Upper lobe of left lung (tissue), 4 donors: ENCODE results near the gene KRT24.

Source experiments
- EP300 ChIP-seq, 4 donors: sonication (generic); formaldehyde crosslinking; IDR thresholded peaks; one replicate each; pipeline ENCODE4 v1.5.1; 2017; ENCODE audit warnings: antibody characterized with exemption in 4 of 4, control low read depth in 2 of 4
- POLR2A ChIP-seq, 4 donors: fragments of 450-650 bp; IDR thresholded peaks; one replicate each; pipeline ENCODE4 v1.5.1; 2016 to 2017; ENCODE audit warnings: antibody characterized with exemption in 4 of 4, mild to moderate bottlenecking in 2 of 4
- POLR2AphosphoS5 ChIP-seq, 2 donors: sonication (generic); formaldehyde crosslinking; IDR thresholded peaks; one replicate each; pipeline ENCODE4 v1.5.1; 2017; ENCODE audit warnings: antibody characterized with exemption in 2 of 2
- TF ChIP-seq, protein P1 (sequence below), 6 experiments: fragments of 450-650 bp in 4 of 6; fragments of 200-600 bp in 2 of 6; sonication (generic) in 2 of 6; IDR thresholded peaks; one replicate each; pipeline ENCODE4 v1.5.1; 2016 to 2019; ENCODE audit warnings: antibody characterized with exemption in 6 of 6

GRCh38 chr17:40666331-40666730 is 37.2 kb downstream of the KRT24 start:
- TF ChIP-seq, protein P1, sequence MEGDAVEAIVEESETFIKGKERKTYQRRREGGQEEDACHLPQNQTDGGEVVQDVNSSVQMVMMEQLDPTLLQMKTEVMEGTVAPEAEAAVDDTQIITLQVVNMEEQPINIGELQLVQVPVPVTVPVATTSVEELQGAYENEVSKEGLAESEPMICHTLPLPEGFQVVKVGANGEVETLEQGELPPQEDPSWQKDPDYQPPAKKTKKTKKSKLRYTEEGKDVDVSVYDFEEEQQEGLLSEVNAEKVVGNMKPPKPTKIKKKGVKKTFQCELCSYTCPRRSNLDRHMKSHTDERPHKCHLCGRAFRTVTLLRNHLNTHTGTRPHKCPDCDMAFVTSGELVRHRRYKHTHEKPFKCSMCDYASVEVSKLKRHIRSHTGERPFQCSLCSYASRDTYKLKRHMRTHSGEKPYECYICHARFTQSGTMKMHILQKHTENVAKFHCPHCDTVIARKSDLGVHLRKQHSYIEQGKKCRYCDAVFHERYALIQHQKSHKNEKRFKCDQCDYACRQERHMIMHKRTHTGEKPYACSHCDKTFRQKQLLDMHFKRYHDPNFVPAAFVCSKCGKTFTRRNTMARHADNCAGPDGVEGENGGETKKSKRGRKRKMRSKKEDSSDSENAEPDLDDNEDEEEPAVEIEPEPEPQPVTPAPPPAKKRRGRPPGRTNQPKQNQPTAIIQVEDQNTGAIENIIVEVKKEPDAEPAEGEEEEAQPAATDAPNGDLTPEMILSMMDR (IDR thresholded peaks at IDR 0.05), result no peak
- TF ChIP-seq POLR2AphosphoS5 (IDR thresholded peaks at IDR 0.05) (no peak), EP300 (IDR thresholded peaks at IDR 0.05) (no peak), POLR2A (IDR thresholded peaks at IDR 0.05) (no peak)
